Measurements from ENCODE around the gene USP12. TPM values are rescaled to one million over a fixed set of nuclear protein-coding genes. Genes with fewer than 3 reads are reported as not detected.
A peak's percentile ranks its signal among the peaks of the same experiment; 100 is the strongest.

Gene USP12
- polyA plus RNA-seq, 1 experiment: 4.4 TPM

DNA sequence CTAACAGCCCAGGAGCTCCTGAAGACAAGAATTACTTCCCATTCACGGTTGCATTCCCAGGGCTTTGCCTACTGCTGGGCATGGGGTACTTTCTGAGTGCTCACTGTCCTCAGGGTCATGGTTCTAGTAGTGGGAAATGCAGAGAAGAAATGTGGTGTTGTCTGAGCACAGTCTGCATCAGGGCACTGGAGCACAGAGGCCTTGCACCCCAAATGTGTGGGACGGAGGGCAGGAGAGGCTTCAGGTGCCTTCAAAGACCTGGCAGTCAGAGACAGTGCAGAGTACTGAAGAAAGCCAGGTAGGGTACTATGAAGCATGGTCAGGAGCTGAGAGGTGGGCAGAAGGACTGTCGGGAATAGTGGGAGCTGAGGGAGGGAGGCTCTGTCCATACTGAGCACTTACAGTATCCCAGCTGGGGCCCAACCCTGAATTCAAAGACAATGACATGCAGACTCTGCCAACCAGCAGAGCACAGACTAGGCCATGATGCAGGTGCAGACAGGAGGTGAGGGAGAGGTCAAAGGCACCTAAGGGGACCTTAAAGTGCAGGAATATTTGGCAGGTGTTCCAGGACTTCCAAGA lies 144.4 kb downstream of the USP12 start:
- ChIA-PET POLR2A (no interaction called here), CTCF (interaction anchor here (1.0 to 1.3 kb wide), 2 partner anchors 133 to 257 kb away, joined by 3 to 4 read pairs; no protein-coding TSS in a partner anchor)
- no peak for DNase-seq (ENCODE audit: low read depth)
- Histone ChIP-seq H3K36me3 (ENCODE audit: control insufficient read depth, insufficient read depth, low read length) (no peaks in the 10 kb centered on the region), H3K27me3 (ENCODE audit: control insufficient read depth, insufficient read depth, low read length) (peaks cover 19% of the 10 kb centered on the region), H3K4me3 (ENCODE audit: low read depth, low read length) (no peak overlapping the region)
- TF ChIP-seq, protein P1, sequence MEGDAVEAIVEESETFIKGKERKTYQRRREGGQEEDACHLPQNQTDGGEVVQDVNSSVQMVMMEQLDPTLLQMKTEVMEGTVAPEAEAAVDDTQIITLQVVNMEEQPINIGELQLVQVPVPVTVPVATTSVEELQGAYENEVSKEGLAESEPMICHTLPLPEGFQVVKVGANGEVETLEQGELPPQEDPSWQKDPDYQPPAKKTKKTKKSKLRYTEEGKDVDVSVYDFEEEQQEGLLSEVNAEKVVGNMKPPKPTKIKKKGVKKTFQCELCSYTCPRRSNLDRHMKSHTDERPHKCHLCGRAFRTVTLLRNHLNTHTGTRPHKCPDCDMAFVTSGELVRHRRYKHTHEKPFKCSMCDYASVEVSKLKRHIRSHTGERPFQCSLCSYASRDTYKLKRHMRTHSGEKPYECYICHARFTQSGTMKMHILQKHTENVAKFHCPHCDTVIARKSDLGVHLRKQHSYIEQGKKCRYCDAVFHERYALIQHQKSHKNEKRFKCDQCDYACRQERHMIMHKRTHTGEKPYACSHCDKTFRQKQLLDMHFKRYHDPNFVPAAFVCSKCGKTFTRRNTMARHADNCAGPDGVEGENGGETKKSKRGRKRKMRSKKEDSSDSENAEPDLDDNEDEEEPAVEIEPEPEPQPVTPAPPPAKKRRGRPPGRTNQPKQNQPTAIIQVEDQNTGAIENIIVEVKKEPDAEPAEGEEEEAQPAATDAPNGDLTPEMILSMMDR (IDR thresholded peaks at IDR 0.05; ENCODE audit: insufficient read depth, low read depth, low read length): no peak

GRCh38 chr13:27026396-27026795 lies 145.2 kb downstream of the USP12 start:
- H3K36me3 ChIP-seq (ENCODE audit: control insufficient read depth, insufficient read depth, low read length): no peaks in the 10 kb centered on the region
- ChIA-PET POLR2A (no interaction called here), CTCF (interaction anchor here (1.3 kb wide), 1 partner anchor 258 kb away, joined by 4 read pairs; no protein-coding TSS in a partner anchor)
- H3K27me3 ChIP-seq (ENCODE audit: control insufficient read depth, insufficient read depth, low read length): peaks cover 19% of the 10 kb centered on the region
- no peak overlapping the region for H3K4me3 ChIP-seq (ENCODE audit: low read depth, low read length)
- DNase-seq (ENCODE audit: low read depth): no peak
- TF ChIP-seq, protein P1 (IDR thresholded peaks at IDR 0.05; ENCODE audit: insufficient read depth, low read depth, low read length): no peak

- CTCF ChIA-PET: interaction anchor here (1.2 to 1.6 kb wide), 2 partner anchors 10 to 19 kb away, joined by 3 to 7 read pairs; no protein-coding TSS in a partner anchor
Measured at GRCh38 chr13:27024776-27025492, 146.7 kb downstream of the USP12 start.

DNA sequence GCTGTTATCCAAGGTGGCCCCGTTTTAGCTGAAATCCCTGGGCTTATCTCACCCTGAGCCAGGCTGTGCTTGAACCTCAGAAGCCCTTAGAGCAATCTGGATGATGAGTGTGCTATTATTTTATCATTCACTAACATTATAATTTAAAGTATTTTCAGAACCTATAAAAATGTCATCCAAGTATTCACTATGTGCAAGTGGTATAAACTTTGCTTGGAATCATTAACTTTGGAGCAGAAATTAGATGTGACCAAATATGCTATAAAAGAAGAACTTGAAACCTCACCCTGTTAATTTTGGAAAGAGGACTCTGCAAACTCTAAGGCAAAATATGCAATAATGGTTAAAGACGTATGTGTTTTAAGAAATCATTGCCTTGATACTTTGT lies 147.5 kb downstream of the USP12 start:
- DNase-seq (ENCODE audit: low read depth): peak; percentile 52
- ChIA-PET CTCF (interaction anchor here (0.8 to 3.6 kb wide), 3 partner anchors 12 to 39 kb away, joined by 3 to 11 read pairs (median 3); no protein-coding TSS in a partner anchor), POLR2A (no interaction called here)
- Histone ChIP-seq H3K36me3 (ENCODE audit: control insufficient read depth, insufficient read depth, low read length) (no peaks in the 10 kb centered on the region), H3K27me3 (ENCODE audit: control insufficient read depth, insufficient read depth, low read length) (peaks cover 21% of the 10 kb centered on the region), H3K4me3 (ENCODE audit: low read depth, low read length) (no peak overlapping the region)
- TF ChIP-seq, protein P1 (IDR thresholded peaks at IDR 0.05; ENCODE audit: insufficient read depth, low read depth, low read length): no peak

More at GRCh38 chr13:27024776-27025492, 146.7 kb downstream of the USP12 start:
- no peaks in the 10 kb centered on the region for H3K36me3 ChIP-seq (ENCODE audit: control insufficient read depth, insufficient read depth, low read length)
- DNase-seq (ENCODE audit: low read depth): no peak
- POLR2A ChIA-PET: no interaction called here
- TF ChIP-seq, protein P1 (IDR thresholded peaks at IDR 0.05; ENCODE audit: insufficient read depth, low read depth, low read length): no peak
- H3K4me3 ChIP-seq (ENCODE audit: low read depth, low read length): no peak overlapping the region
- H3K27me3 ChIP-seq (ENCODE audit: control insufficient read depth, insufficient read depth, low read length): peaks cover 21% of the 10 kb centered on the region

DNA sequence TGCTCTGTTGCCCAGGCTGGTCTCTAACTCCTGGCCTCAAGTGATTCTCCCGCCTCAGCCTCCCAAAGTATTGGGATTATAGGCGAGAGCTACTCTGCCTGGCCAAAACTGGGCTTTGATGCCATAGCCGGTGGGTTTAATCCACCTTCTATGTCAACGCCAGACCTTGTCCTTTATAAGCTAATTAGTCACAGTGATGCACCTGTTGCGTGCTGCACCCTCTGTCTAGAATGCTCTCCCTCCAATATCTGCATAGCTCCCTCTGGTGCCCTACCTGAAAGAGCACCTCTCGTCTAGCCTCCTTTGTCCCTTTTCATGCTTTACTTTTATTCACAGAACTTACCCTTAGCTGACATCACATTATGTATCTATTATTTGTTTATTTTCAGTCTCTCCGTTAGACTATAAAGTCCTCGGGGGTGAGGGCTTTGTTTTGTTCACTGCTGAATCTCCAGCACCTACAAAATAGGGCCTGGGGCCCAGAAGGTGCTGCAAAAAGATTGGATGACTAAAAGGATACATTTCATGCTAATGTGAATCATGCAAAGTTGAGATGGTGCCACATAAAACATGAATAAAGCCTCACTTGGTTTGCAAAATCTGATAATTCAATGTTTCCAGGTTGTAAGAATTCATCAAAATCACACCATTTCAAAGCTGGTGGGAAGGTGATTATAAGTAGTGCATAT lies 148.1 kb downstream of the USP12 start:
- no peak overlapping the region for H3K4me3 ChIP-seq (ENCODE audit: low read depth, low read length)
- ChIA-PET CTCF (interaction anchor here (0.8 to 3.6 kb wide), 3 partner anchors 12 to 38 kb away, joined by 3 to 11 read pairs (median 3); no protein-coding TSS in a partner anchor), POLR2A (no interaction called here)
- TF ChIP-seq, protein P1 (IDR thresholded peaks at IDR 0.05; ENCODE audit: insufficient read depth, low read depth, low read length): no peak
- no peaks in the 10 kb centered on the region for H3K36me3 ChIP-seq (ENCODE audit: control insufficient read depth, insufficient read depth, low read length)
- peaks cover 21% of the 10 kb centered on the region for H3K27me3 ChIP-seq (ENCODE audit: control insufficient read depth, insufficient read depth, low read length)
- no peak for DNase-seq (ENCODE audit: low read depth)
